Measurements from ENCODE around the gene KAT2B. TPM values are rescaled to one million over a fixed set of nuclear protein-coding genes. Genes with fewer than 3 reads are reported as not detected.

KAT2B gene
- total and polyA plus RNA-seq, 4 donors, result 7.5 to 58.5 (median 16.3) TPM

DNA sequence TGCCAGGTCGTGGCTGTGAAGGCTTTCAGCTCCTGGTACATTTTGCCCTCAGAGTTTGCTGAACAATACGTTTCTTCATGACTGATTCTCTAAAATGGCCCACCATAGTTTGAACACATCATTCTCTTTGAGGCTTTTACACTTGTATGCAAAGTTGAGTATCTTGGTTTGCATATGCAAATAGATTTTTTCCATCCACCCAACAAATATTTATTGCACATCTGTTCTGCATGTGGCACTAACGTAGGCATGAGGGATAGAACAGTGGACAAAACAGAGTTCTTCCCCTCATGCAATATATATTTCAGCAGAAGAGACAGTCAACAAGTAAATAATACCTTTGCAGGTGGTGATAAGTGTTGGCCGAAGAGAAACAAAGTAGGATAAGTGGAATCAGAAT lies 55.2 kb downstream of the KAT2B start:
- DNase-seq (ENCODE audit: low spot score), result no peak
- TF ChIP-seq, protein P1, sequence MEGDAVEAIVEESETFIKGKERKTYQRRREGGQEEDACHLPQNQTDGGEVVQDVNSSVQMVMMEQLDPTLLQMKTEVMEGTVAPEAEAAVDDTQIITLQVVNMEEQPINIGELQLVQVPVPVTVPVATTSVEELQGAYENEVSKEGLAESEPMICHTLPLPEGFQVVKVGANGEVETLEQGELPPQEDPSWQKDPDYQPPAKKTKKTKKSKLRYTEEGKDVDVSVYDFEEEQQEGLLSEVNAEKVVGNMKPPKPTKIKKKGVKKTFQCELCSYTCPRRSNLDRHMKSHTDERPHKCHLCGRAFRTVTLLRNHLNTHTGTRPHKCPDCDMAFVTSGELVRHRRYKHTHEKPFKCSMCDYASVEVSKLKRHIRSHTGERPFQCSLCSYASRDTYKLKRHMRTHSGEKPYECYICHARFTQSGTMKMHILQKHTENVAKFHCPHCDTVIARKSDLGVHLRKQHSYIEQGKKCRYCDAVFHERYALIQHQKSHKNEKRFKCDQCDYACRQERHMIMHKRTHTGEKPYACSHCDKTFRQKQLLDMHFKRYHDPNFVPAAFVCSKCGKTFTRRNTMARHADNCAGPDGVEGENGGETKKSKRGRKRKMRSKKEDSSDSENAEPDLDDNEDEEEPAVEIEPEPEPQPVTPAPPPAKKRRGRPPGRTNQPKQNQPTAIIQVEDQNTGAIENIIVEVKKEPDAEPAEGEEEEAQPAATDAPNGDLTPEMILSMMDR (IDR thresholded peaks at IDR 0.05; ENCODE audit: low read depth, low read length, missing input control), result no peak
- TF ChIP-seq HNF4A (conservative IDR thresholded peaks at IDR 0.05), result no peak
- TF ChIP-seq, protein P2, sequence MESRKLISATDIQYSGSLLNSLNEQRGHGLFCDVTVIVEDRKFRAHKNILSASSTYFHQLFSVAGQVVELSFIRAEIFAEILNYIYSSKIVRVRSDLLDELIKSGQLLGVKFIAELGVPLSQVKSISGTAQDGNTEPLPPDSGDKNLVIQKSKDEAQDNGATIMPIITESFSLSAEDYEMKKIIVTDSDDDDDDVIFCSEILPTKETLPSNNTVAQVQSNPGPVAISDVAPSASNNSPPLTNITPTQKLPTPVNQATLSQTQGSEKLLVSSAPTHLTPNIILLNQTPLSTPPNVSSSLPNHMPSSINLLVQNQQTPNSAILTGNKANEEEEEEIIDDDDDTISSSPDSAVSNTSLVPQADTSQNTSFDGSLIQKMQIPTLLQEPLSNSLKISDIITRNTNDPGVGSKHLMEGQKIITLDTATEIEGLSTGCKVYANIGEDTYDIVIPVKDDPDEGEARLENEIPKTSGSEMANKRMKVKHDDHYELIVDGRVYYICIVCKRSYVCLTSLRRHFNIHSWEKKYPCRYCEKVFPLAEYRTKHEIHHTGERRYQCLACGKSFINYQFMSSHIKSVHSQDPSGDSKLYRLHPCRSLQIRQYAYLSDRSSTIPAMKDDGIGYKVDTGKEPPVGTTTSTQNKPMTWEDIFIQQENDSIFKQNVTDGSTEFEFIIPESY (IDR thresholded peaks at IDR 0.05), result no peak
- TF ChIP-seq SP1 (IDR thresholded peaks at IDR 0.05), result no peak
- TF ChIP-seq HNF4G (IDR thresholded peaks at IDR 0.05), result no peak
- TF ChIP-seq, protein P3, sequence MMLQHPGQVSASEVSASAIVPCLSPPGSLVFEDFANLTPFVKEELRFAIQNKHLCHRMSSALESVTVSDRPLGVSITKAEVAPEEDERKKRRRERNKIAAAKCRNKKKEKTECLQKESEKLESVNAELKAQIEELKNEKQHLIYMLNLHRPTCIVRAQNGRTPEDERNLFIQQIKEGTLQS (IDR thresholded peaks at IDR 0.05), result no peak
- no peak overlapping the region for H3K4me3 ChIP-seq (ENCODE audit: low read depth in 1 of 3, low read length in 3 of 3)
- H3K4me1 ChIP-seq (ENCODE audit: control insufficient read depth in 4 of 4, insufficient read depth in 4 of 4, low read length in 3 of 4), result peaks cover 5 to 20% (median 9%) of the 10 kb centered on the region in 4 donors
- no peak overlapping the region for H3K27ac ChIP-seq (ENCODE audit: low read depth in 1 of 2, low read length in 2 of 2)
- peaks cover 0 to 4% (median 0%) of the 10 kb centered on the region in 4 donors for H3K36me3 ChIP-seq (ENCODE audit: control insufficient read depth in 4 of 4, insufficient read depth in 3 of 4, low read depth in 1 of 4, low read length in 3 of 4)
- H3K9ac ChIP-seq (ENCODE audit: low read depth in 1 of 2, low read length in 2 of 2), result no peak overlapping the region
- H3K9me3 ChIP-seq (ENCODE audit: control insufficient read depth in 4 of 4, low read length in 3 of 4), result no peaks in the 10 kb centered on the region
- 97% methylated on average over 4 of the region's 4 CpGs for WGBS
- no peaks in the 10 kb centered on the region for H3K27me3 ChIP-seq (ENCODE audit: control insufficient read depth in 4 of 4, insufficient read depth in 4 of 4, low read length in 3 of 4)

DNA sequence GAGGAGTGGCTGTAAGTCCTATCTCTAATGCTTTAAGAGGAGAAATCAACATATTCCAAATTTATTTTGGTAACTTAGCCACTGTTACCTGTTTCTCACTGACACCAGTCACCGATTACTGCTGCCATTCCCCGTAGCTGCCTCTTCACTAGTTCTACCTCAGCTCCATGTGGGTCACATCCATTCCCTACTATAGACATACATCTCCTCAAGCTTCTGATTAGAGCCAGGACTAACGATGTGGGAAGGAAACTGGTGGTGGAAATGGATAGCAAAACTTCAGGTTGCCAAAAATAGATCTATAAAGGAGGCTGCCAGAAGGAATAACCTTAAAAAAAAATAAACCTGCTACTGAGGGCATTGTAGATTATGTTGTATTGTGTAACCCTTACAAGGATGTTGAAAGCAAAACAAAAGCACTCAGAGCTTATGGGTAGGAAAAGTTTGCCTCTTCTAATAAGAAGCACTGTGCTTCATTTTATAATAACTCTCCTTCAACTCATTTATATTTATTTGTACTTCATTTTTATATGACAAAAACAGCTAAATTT lies 56.0 kb downstream of the KAT2B start:
- Histone ChIP-seq H3K36me3 (ENCODE audit: control insufficient read depth in 4 of 4, insufficient read depth in 3 of 4, low read depth in 1 of 4, low read length in 3 of 4) (peaks cover 0 to 7% (median under 1%) of the 10 kb centered on the region in 4 donors), H3K4me1 (ENCODE audit: control insufficient read depth in 4 of 4, insufficient read depth in 4 of 4, low read length in 3 of 4) (peaks cover 3 to 18% (median 7%) of the 10 kb centered on the region in 4 donors), H3K27me3 (ENCODE audit: control insufficient read depth in 4 of 4, insufficient read depth in 4 of 4, low read length in 3 of 4) (no peaks in the 10 kb centered on the region), H3K27ac (ENCODE audit: low read depth in 1 of 2, low read length in 2 of 2) (peak overlapping the region; percentile 21 to 25), H3K9me3 (ENCODE audit: control insufficient read depth in 4 of 4, low read length in 3 of 4) (no peaks in the 10 kb centered on the region), H3K9ac (ENCODE audit: low read depth in 1 of 2, low read length in 2 of 2) (no peak overlapping the region), H3K4me3 (ENCODE audit: low read depth in 1 of 3, low read length in 3 of 3) (no peak overlapping the region)
- no peak for DNase-seq (ENCODE audit: low spot score)
- WGBS, result 67% methylated on average over 3 of the region's 3 CpGs
- TF ChIP-seq HNF4A (conservative IDR thresholded peaks at IDR 0.05) (peak in 1 of 2 donors; percentile 26), RAD21 (IDR thresholded peaks at IDR 0.05) (no peak)

DNA sequence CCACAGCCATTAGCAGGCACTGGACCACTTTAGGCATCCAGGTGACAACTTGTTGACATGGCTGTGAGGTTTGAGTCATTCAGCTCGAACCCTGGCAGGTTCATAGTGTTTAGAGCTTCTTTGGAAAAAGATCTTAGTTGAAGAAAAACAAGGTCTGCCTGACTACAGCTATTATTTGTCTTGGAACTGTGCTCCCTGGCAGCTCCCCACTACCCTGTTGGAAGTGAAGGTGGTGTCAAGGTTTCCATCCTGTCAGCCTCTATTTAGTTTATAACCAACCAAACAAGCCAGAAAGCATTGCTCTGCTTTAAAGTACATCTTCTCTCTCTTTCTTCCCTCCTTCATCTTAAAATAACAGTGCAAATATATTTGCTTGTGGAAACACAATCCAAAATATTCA lies 56.8 kb downstream of the KAT2B start:
- Histone ChIP-seq H3K36me3 (ENCODE audit: control insufficient read depth in 4 of 4, insufficient read depth in 3 of 4, low read depth in 1 of 4, low read length in 3 of 4) (peaks cover 0 to 11% (median 1%) of the 10 kb centered on the region in 4 donors), H3K4me3 (ENCODE audit: low read depth in 1 of 3, low read length in 3 of 3) (no peak overlapping the region), H3K27me3 (ENCODE audit: control insufficient read depth in 4 of 4, insufficient read depth in 4 of 4, low read length in 3 of 4) (no peaks in the 10 kb centered on the region), H3K9me3 (ENCODE audit: control insufficient read depth in 4 of 4, low read length in 3 of 4) (no peaks in the 10 kb centered on the region), H3K4me1 (ENCODE audit: control insufficient read depth in 4 of 4, insufficient read depth in 4 of 4, low read length in 3 of 4) (peaks cover 0 to 14% (median 4%) of the 10 kb centered on the region in 4 donors), H3K9ac (ENCODE audit: low read depth in 1 of 2, low read length in 2 of 2) (no peak overlapping the region), H3K27ac (ENCODE audit: low read depth in 1 of 2, low read length in 2 of 2) (peak overlapping the region; percentile 19 to 25)
- DNase-seq (ENCODE audit: low spot score), result no peak
- 35% methylated on average over 1 of the region's 1 CpG for WGBS
- TF ChIP-seq, protein P2 (IDR thresholded peaks at IDR 0.05), result no peak
- no peak for TF ChIP-seq NR2F2 (IDR thresholded peaks at IDR 0.05)
- no peak for TF ChIP-seq TAF1 (conservative IDR thresholded peaks at IDR 0.05)
- peak; percentile 46 to 69 for TF ChIP-seq RXRA (IDR thresholded peaks at IDR 0.05)
- TF ChIP-seq, protein P4, sequence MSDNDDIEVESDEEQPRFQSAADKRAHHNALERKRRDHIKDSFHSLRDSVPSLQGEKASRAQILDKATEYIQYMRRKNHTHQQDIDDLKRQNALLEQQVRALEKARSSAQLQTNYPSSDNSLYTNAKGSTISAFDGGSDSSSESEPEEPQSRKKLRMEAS (IDR thresholded peaks at IDR 0.05), result no peak
- TF ChIP-seq FOXA2 (IDR thresholded peaks at IDR 0.05), result peak; percentile 45
- TF ChIP-seq, protein P1 (IDR thresholded peaks at IDR 0.05; ENCODE audit: low read depth, low read length, missing input control), result no peak
- TF ChIP-seq SP1 (IDR thresholded peaks at IDR 0.05), result peak; percentile 25
- TF ChIP-seq, protein P3 (IDR thresholded peaks at IDR 0.05), result peak; percentile 29
- no peak for TF ChIP-seq HNF4G (IDR thresholded peaks at IDR 0.05)
- TF ChIP-seq YY1 (IDR thresholded peaks at IDR 0.05), result no peak
- no peak for TF ChIP-seq GABPA (IDR thresholded peaks at IDR 0.05 in 1 of 2, conservative IDR thresholded peaks at IDR 0.05 in 1 of 2)
- TF ChIP-seq JUND (IDR thresholded peaks at IDR 0.05), result peak; percentile 82 to 94
- peak in 1 of 2 donors; percentile 40 for TF ChIP-seq RAD21 (IDR thresholded peaks at IDR 0.05)
- no peak for TF ChIP-seq FOXA1 (IDR thresholded peaks at IDR 0.05)
